Vagina (tissue), 2 donors: ENCODE data around the gene NRXN2. TPM values are rescaled to one million over a fixed set of nuclear protein-coding genes. Genes with fewer than 3 reads are reported as not detected.

Experiments
- DNase-seq, 2 donors: peaks; one replicate each; pipeline ENCODE4 v3.0.0-alpha.2; 2017; ENCODE audit errors: extremely low spot score in 2 of 2
- H3K27ac ChIP-seq: fragments of 200-600 bp; sonication (generic); one replicate; pipeline ENCODE4 v1.5.1; 2019
- H3K27me3 ChIP-seq: fragments of 200-600 bp; sonication (generic); one replicate; pipeline ENCODE4 v1.5.1; 2019
- H3K36me3 ChIP-seq, 2 donors: fragments of 200-600 bp; sonication (generic); one replicate each; pipeline ENCODE4 v1.5.1; 2017 to 2019
- H3K4me1 ChIP-seq: fragments of 200-600 bp; sonication (generic); one replicate; pipeline ENCODE4 v1.5.1; 2019
- H3K4me3 ChIP-seq, 2 donors: fragments of 200-600 bp; sonication (generic); 1 replicate in 1 of 2; 2 replicates in 1 of 2; pipeline ENCODE4 v1.5.1; 2016 to 2019
- H3K9me3 ChIP-seq: fragments of 200-600 bp; sonication (generic); one replicate; pipeline ENCODE4 v1.5.1; 2019
- CTCF ChIP-seq, 3 experiments: fragments of 450-650 bp in 2 of 3; fragments of 200-600 bp in 1 of 3; sonication (generic) in 1 of 3; IDR thresholded peaks; one replicate each; pipeline ENCODE4 v1.5.1; 2017 to 2019; ENCODE audit warnings: antibody characterized with exemption in 3 of 3, mild to moderate bottlenecking in 2 of 3, moderate library complexity in 2 of 3
- POLR2A ChIP-seq, 2 donors: fragments of 450-650 bp; IDR thresholded peaks; one replicate each; pipeline ENCODE4 v1.6.1; 2017; ENCODE audit warnings: antibody characterized with exemption in 2 of 2, mild to moderate bottlenecking in 2 of 2, moderate library complexity in 2 of 2
- POLR2AphosphoS5 ChIP-seq, 2 donors: sonication (generic); formaldehyde crosslinking; IDR thresholded peaks; one replicate each; pipeline ENCODE4 v1.9.0; 2017; ENCODE audit warnings: antibody characterized with exemption in 2 of 2, mild to moderate bottlenecking in 2 of 2, low read depth in 1 of 2; ENCODE audit not compliant: insufficient read depth in 1 of 2
- intact Hi-C: fragments of 100-400 bp; cut with DNase I; formaldehyde crosslinking; loops from one replicate; pipeline ENCODE4 v1.15.1; 2023
- total RNA-seq: library from RNA; depleted of rRNA; stranded (reverse); fragments of >200 nt; gene quantifications from one replicate; pipeline ENCODE4 v1.2.3, GENCODE V29; 2016

The NRXN2 gene
- total RNA-seq, 1 donor from 2014 or later, result 16.9 TPM

GRCh38 chr11:64592234-64592615 is 130.8 kb downstream of the NRXN2 start:
- no peak overlapping the region for H3K27ac ChIP-seq
- no peaks in the 10 kb centered on the region for H3K27me3 ChIP-seq
- no peak for TF ChIP-seq POLR2A (IDR thresholded peaks at IDR 0.05)
- no peak for TF ChIP-seq POLR2AphosphoS5 (IDR thresholded peaks at IDR 0.05; ENCODE audit: insufficient read depth in 1 of 2, low read depth in 1 of 2)
- TF ChIP-seq CTCF (IDR thresholded peaks at IDR 0.05), result no peak
- H3K36me3 ChIP-seq, result no peaks in the 10 kb centered on the region
- intact Hi-C loops, result no loop called here
- no peak for DNase-seq
- no peaks in the 10 kb centered on the region for H3K9me3 ChIP-seq
- H3K4me1 ChIP-seq, result no peaks in the 10 kb centered on the region
- H3K4me3 ChIP-seq, result no peak overlapping the region

GRCh38 chr11:64591257-64592233 is 131.5 kb downstream of the NRXN2 start:
- TF ChIP-seq POLR2A (IDR thresholded peaks at IDR 0.05) (no peak), CTCF (IDR thresholded peaks at IDR 0.05) (no peak), POLR2AphosphoS5 (IDR thresholded peaks at IDR 0.05; ENCODE audit: insufficient read depth in 1 of 2, low read depth in 1 of 2) (no peak)
- Histone ChIP-seq H3K4me3 (no peak overlapping the region), H3K36me3 (no peaks in the 10 kb centered on the region), H3K4me1 (no peaks in the 10 kb centered on the region), H3K27ac (no peak overlapping the region), H3K9me3 (no peaks in the 10 kb centered on the region), H3K27me3 (no peaks in the 10 kb centered on the region)
- DNase-seq, result no peak
- intact Hi-C loops, result no loop called here

- DNase-seq, result no peak
- Histone ChIP-seq H3K4me3 (no peak within 1 kb of the TSS), H3K27ac (no peak within 1 kb of the TSS), H3K36me3 (no peaks in the 10 kb centered on the region), H3K9me3 (no peaks in the 10 kb centered on the region), H3K4me1 (no peaks in the 10 kb centered on the region), H3K27me3 (no peaks in the 10 kb centered on the region)
- TF ChIP-seq POLR2AphosphoS5 (IDR thresholded peaks at IDR 0.05; ENCODE audit: insufficient read depth in 1 of 2, low read depth in 1 of 2) (no peak), CTCF (IDR thresholded peaks at IDR 0.05) (no peak), POLR2A (IDR thresholded peaks at IDR 0.05) (no peak)
- intact Hi-C loops, result no loop called here
Observed at GRCh38 chr11:64590763-64591221, 132.2 kb downstream of the NRXN2 start, which contains the start of gene SLC22A12. Gene SLC22A12, plus strand, starts transcription at chr11:64591220. Its CDS starts 337 bp downstream, at chr11:64591557.

GRCh38 chr11:64588701-64589100 is 134.3 kb downstream of the NRXN2 start:
- Histone ChIP-seq H3K4me3 (no peak overlapping the region), H3K27ac (no peak overlapping the region), H3K36me3 (no peaks in the 10 kb centered on the region), H3K4me1 (no peaks in the 10 kb centered on the region), H3K9me3 (no peaks in the 10 kb centered on the region), H3K27me3 (no peaks in the 10 kb centered on the region)
- no peak for DNase-seq
- intact Hi-C loops, result no loop called here
- TF ChIP-seq POLR2A (IDR thresholded peaks at IDR 0.05) (no peak), CTCF (IDR thresholded peaks at IDR 0.05) (no peak), POLR2AphosphoS5 (IDR thresholded peaks at IDR 0.05; ENCODE audit: insufficient read depth in 1 of 2, low read depth in 1 of 2) (no peak)

- H3K27ac ChIP-seq, result no peak overlapping the region
- no peaks in the 10 kb centered on the region for H3K36me3 ChIP-seq
- H3K4me3 ChIP-seq, result no peak overlapping the region
- TF ChIP-seq POLR2AphosphoS5 (IDR thresholded peaks at IDR 0.05; ENCODE audit: insufficient read depth in 1 of 2, low read depth in 1 of 2) (no peak), CTCF (IDR thresholded peaks at IDR 0.05) (no peak), POLR2A (IDR thresholded peaks at IDR 0.05) (no peak)
- H3K4me1 ChIP-seq, result no peaks in the 10 kb centered on the region
- H3K9me3 ChIP-seq, result no peaks in the 10 kb centered on the region
- no peaks in the 10 kb centered on the region for H3K27me3 ChIP-seq
- DNase-seq, result no peak
- intact Hi-C loops, result no loop called here
Observed at GRCh38 chr11:64586366-64586765, 136.6 kb downstream of the NRXN2 start.
